Activated CD8-positive, alpha-beta memory T cell treated with anti-CD3 and anti-CD28 coated beads, Interleukin-2, amount 50 U/mL, for 24 hours (primary cell): ENCODE results near the gene ACSM2A.
"Not testable (repeated sequence)": the region's sequence is repeated elsewhere in the genome, so short reads cannot be mapped to it uniquely, and the experiment has no call there.

ENCODE experiments used
- DNase-seq: peaks from one replicate; pipeline ENCODE4 v3.0.0-alpha.2; 2020; ENCODE audit errors: extremely low read depth

Gene ACSM2A

GRCh38 chr16:20451364-20451763, at the start of gene ACSM2A:
TSS of gene ACSM2A (plus strand) at chr16:20451521. CDS start at chr16:20460115, 8,594 bp downstream.
- DNase-seq, result not testable (repeated sequence)

- DNase-seq, result no peak
These were observed 48.7 kb upstream of the ACSM2A start for GRCh38 chr16:20402651-20403050.

GRCh38 chr16:20404637-20405036, 46.7 kb upstream of the ACSM2A start, which contains the start of gene PDILT:
TSS of gene PDILT (minus strand) at chr16:20404737. CDS start at chr16:20399300, 5,437 bp downstream.
- no peak for DNase-seq

- DNase-seq, result no peak
These were observed 41.8 kb upstream of the ACSM2A start, which contains the start of gene ACSM5 for GRCh38 chr16:20409398-20410120. TSS of gene ACSM5 (plus strand) at chr16:20409534. CDS start at chr16:20411485, 1,951 bp downstream.

- no peak for DNase-seq
These were observed 41.1 kb upstream of the ACSM2A start for GRCh38 chr16:20410121-20410723.

- DNase-seq, result no peak
These were observed 40.3 kb upstream of the ACSM2A start for GRCh38 chr16:20411055-20411454.

GRCh38 chr16:20415541-20415940, 35.8 kb upstream of the ACSM2A start:
- no peak for DNase-seq

GRCh38 chr16:20419093-20419492, 32.2 kb upstream of the ACSM2A start:
- not testable (repeated sequence) for DNase-seq

GRCh38 chr16:20421748-20422147, 29.6 kb upstream of the ACSM2A start:
- DNase-seq, result not testable (repeated sequence)

GRCh38 chr16:20423772-20424128, 27.6 kb upstream of the ACSM2A start:
- DNase-seq, result not testable (repeated sequence)

- no peak for DNase-seq
These were observed 27.0 kb upstream of the ACSM2A start for GRCh38 chr16:20424129-20424866.

- DNase-seq, result not testable (repeated sequence)
These were observed 23.9 kb upstream of the ACSM2A start for GRCh38 chr16:20427401-20427797.

GRCh38 chr16:20429499-20429898, 21.8 kb upstream of the ACSM2A start:
- DNase-seq, result not testable (repeated sequence)

- DNase-seq, result not testable (repeated sequence)
These were observed 20.8 kb upstream of the ACSM2A start for GRCh38 chr16:20430480-20430879.

- no peak for DNase-seq
These were observed 20.4 kb upstream of the ACSM2A start for GRCh38 chr16:20430948-20431347.

GRCh38 chr16:20438950-20439349, 12.4 kb upstream of the ACSM2A start:
- not testable (repeated sequence) for DNase-seq

GRCh38 chr16:20439820-20440231, 11.5 kb upstream of the ACSM2A start:
- DNase-seq, result not testable (repeated sequence)

GRCh38 chr16:20440731-20441130, 10.6 kb upstream of the ACSM2A start:
- DNase-seq, result not testable (repeated sequence)

- DNase-seq, result no peak
These were observed 10.1 kb upstream of the ACSM2A start for GRCh38 chr16:20441191-20441590.

GRCh38 chr16:20441859-20442258, 9.5 kb upstream of the ACSM2A start:
- not testable (repeated sequence) for DNase-seq

- DNase-seq, result not testable (repeated sequence)
These were observed 4.5 kb upstream of the ACSM2A start for GRCh38 chr16:20446652-20447393.

GRCh38 chr16:20453633-20454032, 2.3 kb downstream of the ACSM2A start:
- DNase-seq, result not testable (repeated sequence)
